Osteoblast (primary cell): ENCODE results near the gene ZNF408. TPM values are rescaled to one million over a fixed set of nuclear protein-coding genes. Genes with fewer than 3 reads are reported as not detected.
A peak's percentile ranks its signal among the peaks of the same experiment; 100 is the strongest.

Experiments used
- DNase-seq: peaks from one replicate; pipeline ENCODE4 v3.0.0; 2011; ENCODE audit warnings: low spot score, mixed read lengths; ENCODE audit not compliant: insufficient read length; ENCODE audit errors: missing footprints
- H2AFZ ChIP-seq: 2 replicates; pipeline ENCODE4 v1.6.0; 2011; ENCODE audit warnings: mild to moderate bottlenecking, low read length
- H3K27ac ChIP-seq: 2 replicates; pipeline ENCODE4 v1.5.1; 2011; ENCODE audit warnings: mild to moderate bottlenecking, low read depth, low read length, moderate library complexity
- H3K27me3 ChIP-seq: 2 replicates; pipeline ENCODE4 v1.6.0; 2012; ENCODE audit warnings: mild to moderate bottlenecking, control low read depth, inconsistent platforms, low read length, moderate library complexity; ENCODE audit not compliant: insufficient read depth
- H3K36me3 ChIP-seq: 2 replicates; pipeline ENCODE4 v1.5.1; 2011; ENCODE audit warnings: mild to moderate bottlenecking, low read length, control low read depth, moderate library complexity; ENCODE audit not compliant: insufficient read depth
- H3K4me1 ChIP-seq: 2 replicates; pipeline ENCODE4 v1.5.1; 2011; ENCODE audit warnings: mild to moderate bottlenecking, low read length, control low read depth, moderate library complexity; ENCODE audit not compliant: insufficient read depth
- H3K4me2 ChIP-seq: 2 replicates; pipeline ENCODE4 v1.6.0; 2011; ENCODE audit warnings: mild to moderate bottlenecking, low read length; ENCODE audit not compliant: insufficient read depth
- H3K4me3 ChIP-seq: fragments of 200-600 bp; sonication (generic); 3 replicates; pipeline ENCODE4 v1.5.1; 2012; ENCODE audit warnings: mild to moderate bottlenecking, low read length, inconsistent platforms; ENCODE audit not compliant: insufficient read depth
- H3K79me2 ChIP-seq: 2 replicates; pipeline ENCODE4 v1.6.0; 2012; ENCODE audit warnings: mild to moderate bottlenecking, low read length, control low read depth, inconsistent platforms; ENCODE audit not compliant: insufficient read depth
- H3K9me3 ChIP-seq: 2 replicates; pipeline ENCODE4 v1.5.1; 2011; ENCODE audit warnings: low read depth, low read length, control low read depth
- H4K20me1 ChIP-seq: 2 replicates; pipeline ENCODE4 v1.6.0; 2012; ENCODE audit warnings: mild to moderate bottlenecking, low read length, control low read depth; ENCODE audit not compliant: insufficient read depth
- total RNA-seq: library from RNA; depleted of rRNA; stranded (reverse); fragments of >200 nt; gene quantifications from 2 replicates; pipeline ENCODE4 v1.2.3, GENCODE V29; 2012
- TF ChIP-seq, protein P1 (sequence below): IDR thresholded peaks from 2 replicates; pipeline ENCODE4 v1.5.1; 2011; ENCODE audit warnings: mild to moderate bottlenecking, low read depth, low read length, moderate library complexity; ENCODE audit errors: extremely low read depth

The ZNF408 gene
- total RNA-seq, 1 donor: 16.3 TPM

DNA sequence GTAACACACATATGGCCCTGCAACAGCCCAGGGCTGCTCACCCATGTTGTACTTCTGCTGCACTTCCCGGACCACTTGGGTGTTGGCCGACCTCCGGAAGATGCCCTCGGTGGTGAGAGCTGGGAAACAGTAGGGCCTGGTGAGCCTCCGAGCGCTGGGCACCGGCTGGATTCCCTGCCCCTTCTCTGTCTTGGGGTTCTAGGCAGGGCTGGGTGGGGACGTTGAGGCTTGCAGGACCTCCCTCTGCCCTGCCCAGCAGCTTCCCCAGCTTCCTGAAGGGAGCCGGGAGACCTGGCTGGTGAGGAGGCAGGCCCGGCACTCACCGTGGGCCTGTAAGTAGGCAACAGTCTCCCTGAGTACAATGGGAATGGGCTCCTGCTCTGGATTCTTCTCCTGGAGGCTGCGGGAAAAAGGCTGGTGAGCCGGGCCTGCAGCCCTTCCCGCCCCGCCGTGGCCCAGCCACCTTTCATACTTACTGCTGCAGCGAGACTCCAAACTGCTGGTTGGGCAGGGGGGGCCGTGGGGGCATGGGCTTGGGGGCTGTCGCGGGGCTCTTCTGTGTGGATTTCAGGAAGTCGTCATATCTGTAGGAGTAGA, 20.6 kb upstream of the ZNF408 start:
- TF ChIP-seq, protein P1, sequence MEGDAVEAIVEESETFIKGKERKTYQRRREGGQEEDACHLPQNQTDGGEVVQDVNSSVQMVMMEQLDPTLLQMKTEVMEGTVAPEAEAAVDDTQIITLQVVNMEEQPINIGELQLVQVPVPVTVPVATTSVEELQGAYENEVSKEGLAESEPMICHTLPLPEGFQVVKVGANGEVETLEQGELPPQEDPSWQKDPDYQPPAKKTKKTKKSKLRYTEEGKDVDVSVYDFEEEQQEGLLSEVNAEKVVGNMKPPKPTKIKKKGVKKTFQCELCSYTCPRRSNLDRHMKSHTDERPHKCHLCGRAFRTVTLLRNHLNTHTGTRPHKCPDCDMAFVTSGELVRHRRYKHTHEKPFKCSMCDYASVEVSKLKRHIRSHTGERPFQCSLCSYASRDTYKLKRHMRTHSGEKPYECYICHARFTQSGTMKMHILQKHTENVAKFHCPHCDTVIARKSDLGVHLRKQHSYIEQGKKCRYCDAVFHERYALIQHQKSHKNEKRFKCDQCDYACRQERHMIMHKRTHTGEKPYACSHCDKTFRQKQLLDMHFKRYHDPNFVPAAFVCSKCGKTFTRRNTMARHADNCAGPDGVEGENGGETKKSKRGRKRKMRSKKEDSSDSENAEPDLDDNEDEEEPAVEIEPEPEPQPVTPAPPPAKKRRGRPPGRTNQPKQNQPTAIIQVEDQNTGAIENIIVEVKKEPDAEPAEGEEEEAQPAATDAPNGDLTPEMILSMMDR: no peak
- Histone ChIP-seq H3K79me2 (peaks cover 3% of the 10 kb centered on the region), H3K4me3 (no peak overlapping the region), H3K9me3 (no peaks in the 10 kb centered on the region), H3K4me1 (peaks cover 13% of the 10 kb centered on the region), H3K27ac (no peak overlapping the region), H3K36me3 (peaks cover 60% of the 10 kb centered on the region), H4K20me1 (peaks cover 6% of the 10 kb centered on the region), H3K27me3 (no peaks in the 10 kb centered on the region), H3K4me2 (no peak overlapping the region), H2AFZ (no peak overlapping the region)
- DNase-seq: peak; percentile 59

DNA sequence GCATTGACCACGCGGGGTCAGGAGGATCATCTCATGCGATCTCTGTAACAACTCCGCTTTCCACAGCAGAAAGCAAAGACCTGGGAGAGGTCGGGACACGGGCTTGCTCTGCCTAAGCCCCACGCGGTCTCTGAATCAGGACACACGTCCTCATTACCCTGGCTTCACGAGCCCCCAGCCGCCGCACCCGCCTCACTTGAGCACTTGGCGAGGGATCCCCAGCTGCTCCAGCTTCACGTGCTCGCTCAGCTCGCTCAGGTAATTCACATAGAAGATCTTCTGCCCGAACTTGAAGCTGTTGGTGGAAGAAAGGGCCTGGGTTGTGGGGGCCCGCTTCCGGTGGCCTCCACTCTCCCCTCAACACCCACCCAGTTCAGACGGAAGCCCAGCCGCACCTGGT, 20.0 kb upstream of the ZNF408 start:
- H3K9me3 ChIP-seq: no peaks in the 10 kb centered on the region
- peaks cover 8% of the 10 kb centered on the region for H3K4me1 ChIP-seq
- H3K79me2 ChIP-seq: peaks cover 3% of the 10 kb centered on the region
- no peaks in the 10 kb centered on the region for H3K27me3 ChIP-seq
- no peak for DNase-seq
- H3K4me2 ChIP-seq: no peak overlapping the region
- TF ChIP-seq, protein P1: no peak
- H3K4me3 ChIP-seq: no peak overlapping the region
- peaks cover 6% of the 10 kb centered on the region for H4K20me1 ChIP-seq
- no peak overlapping the region for H2AFZ ChIP-seq
- peaks cover 62% of the 10 kb centered on the region for H3K36me3 ChIP-seq
- no peak overlapping the region for H3K27ac ChIP-seq

DNA sequence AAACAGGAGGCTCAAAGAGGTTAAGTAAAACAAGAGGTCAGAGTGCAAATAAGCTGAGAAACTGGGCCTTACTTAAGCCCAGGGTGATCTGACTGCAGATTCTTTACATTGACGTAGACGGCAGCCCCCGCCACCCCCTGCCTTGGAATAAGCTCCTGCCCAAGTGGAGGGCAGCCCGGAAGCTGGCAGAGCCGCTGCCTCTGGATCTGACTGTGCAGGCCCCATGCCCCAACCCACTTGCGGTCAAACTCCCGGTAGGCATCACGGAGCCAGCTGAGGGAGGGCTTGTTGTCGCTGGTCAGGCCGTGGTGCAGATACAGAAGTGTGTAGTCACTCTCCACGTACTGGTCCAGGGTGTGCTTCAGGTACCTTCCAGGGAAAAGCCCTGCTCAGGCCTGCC, 19.0 kb upstream of the ZNF408 start:
- H3K36me3 ChIP-seq: peaks cover 62% of the 10 kb centered on the region

More for the DNA sequence above, 19.0 kb upstream of the ZNF408 start:
- no peak overlapping the region for H2AFZ ChIP-seq
- no peaks in the 10 kb centered on the region for H3K9me3 ChIP-seq
- H4K20me1 ChIP-seq: peaks cover 6% of the 10 kb centered on the region
- no peaks in the 10 kb centered on the region for H3K27me3 ChIP-seq
- TF ChIP-seq, protein P1: no peak
- peaks cover 4% of the 10 kb centered on the region for H3K4me1 ChIP-seq
- H3K4me3 ChIP-seq: no peak overlapping the region
- no peak overlapping the region for H3K27ac ChIP-seq
- DNase-seq: no peak
- H3K4me2 ChIP-seq: no peak overlapping the region
- peaks cover 5% of the 10 kb centered on the region for H3K79me2 ChIP-seq
